OCI-LY7 (cell line): ENCODE measurements around the gene PTCD1. TPM values are rescaled to one million over a fixed set of nuclear protein-coding genes. Genes with fewer than 3 reads are reported as not detected.

Experiments used
- BruUV-seq: library from RNA; stranded (reverse); fragments of 400-500 nt; replicated peaks from 2 replicates; lab custom pipeline; 2021; lab: Mats Ljungman, UMichigan
- CTCF ChIA-PET: fragments of 300-600 bp; sonication (Branson Sonifier 250); formaldehyde crosslinking; loops from one replicate; lab custom pipeline; 2022; ENCODE audit warnings: antibody characterized with exemption; ENCODE audit not compliant: unreplicated experiment; lab: Charles Lee
- POLR2A ChIA-PET: fragments of 300-600 bp; sonication (Branson Sonifier 250); formaldehyde crosslinking; loops from one replicate; lab custom pipeline; 2022; ENCODE audit warnings: antibody characterized with exemption; lab: Charles Lee
- DNase-seq: peaks from one replicate; pipeline ENCODE4 v3.0.0-alpha.2; 2015; ENCODE audit warnings: low spot score
- H2AFZ ChIP-seq: fragments of 200-600 bp; sonication (generic), shearing (Covaris generic); 2 replicates; pipeline ENCODE4 v1.6.1; 2014; ENCODE audit warnings: mild to moderate bottlenecking, antibody characterized with exemption, low read length, moderate library complexity
- H3K27ac ChIP-seq: fragments of 200-600 bp; sonication (generic); 2 replicates; pipeline ENCODE4 v1.5.1; 2014; ENCODE audit warnings: mixed run types, low read depth, mild to moderate bottlenecking, moderate library complexity, low read length, inconsistent platforms; ENCODE audit not compliant: poor library complexity, severe bottlenecking
- H3K36me3 ChIP-seq: fragments of 200-600 bp; sonication (generic); 2 replicates; pipeline ENCODE4 v1.6.1; 2014; ENCODE audit warnings: mild to moderate bottlenecking, antibody characterized with exemption, low read length, moderate library complexity, mixed read lengths; ENCODE audit not compliant: insufficient read depth
- H3K4me1 ChIP-seq: fragments of 200-600 bp; sonication (generic); 2 replicates; pipeline ENCODE4 v1.5.1; 2014; ENCODE audit warnings: mild to moderate bottlenecking, low read length; ENCODE audit not compliant: insufficient read depth, poor library complexity, severe bottlenecking
- H3K4me2 ChIP-seq: fragments of 200-600 bp; sonication (generic); 2 replicates; pipeline ENCODE4 v1.6.1; 2014; ENCODE audit warnings: mild to moderate bottlenecking, low read length
- H3K4me3 ChIP-seq: fragments of 200-600 bp; sonication (generic); 2 replicates; pipeline ENCODE4 v1.5.1; 2014; ENCODE audit warnings: mild to moderate bottlenecking, low read depth, low read length; ENCODE audit not compliant: poor library complexity, severe bottlenecking
- H3K79me2 ChIP-seq: fragments of 200-600 bp; sonication (generic); 2 replicates; pipeline ENCODE4 v1.6.1; 2016; ENCODE audit warnings: low read depth, mild to moderate bottlenecking, low read length, moderate library complexity, mixed read lengths; ENCODE audit not compliant: insufficient read depth
- H3K9me2 ChIP-seq: fragments of 200-600 bp; sonication (generic); 2 replicates; pipeline ENCODE4 v1.6.1; 2016; ENCODE audit warnings: mild to moderate bottlenecking, low read length, mixed read lengths; ENCODE audit not compliant: insufficient read depth
- H3K9me3 ChIP-seq: fragments of 200-600 bp; sonication (generic); 2 replicates; pipeline ENCODE4 v1.6.1; 2014; ENCODE audit warnings: mild to moderate bottlenecking, mixed run types, low read length, mixed read lengths
- H4K20me1 ChIP-seq: fragments of 200-600 bp; sonication (generic); 2 replicates; pipeline ENCODE4 v1.6.1; 2014; ENCODE audit warnings: mild to moderate bottlenecking, antibody characterized with exemption, low read length, moderate library complexity, mixed read lengths; ENCODE audit not compliant: insufficient read depth
- CTCF ChIP-seq: fragments of 200-600 bp; sonication (generic); conservative IDR thresholded peaks from 2 replicates; pipeline ENCODE4 v1.5.1; 2014; ENCODE audit warnings: mild to moderate bottlenecking, antibody characterized with exemption, low read length, moderate library complexity, mixed read lengths
- EZH2phosphoT487 ChIP-seq: fragments of 200-600 bp; sonication (generic); IDR thresholded peaks from 2 replicates; pipeline ENCODE4 v1.6.1; 2018; ENCODE audit warnings: low read depth, borderline replicate concordance, mild to moderate bottlenecking, mixed run types, antibody characterized with exemption, low read length, moderate library complexity, mixed read lengths
- intact Hi-C: fragments of 100-400 bp; cut with micrococcal nuclease; formaldehyde crosslinking; loops from one replicate; pipeline ENCODE4 v1.10.0; 2022; ENCODE audit not compliant: unreplicated experiment
- total RNA-seq, 2 experiments: library from RNA; depleted of rRNA in 1 of 2; stranded (reverse); fragments of >200 nt in 1 of 2; shearing (Covaris generic) in 1 of 2; gene quantifications; 2 replicates each; pipeline ENCODE4 v1.2.3, GENCODE V29; 2014 to 2022

The PTCD1 gene
- total RNA-seq, 2 experiments from 2014 or later, result 11.0 to 11.3 TPM

- no TSS peak for BruUV-seq
- Histone ChIP-seq H3K4me1 (no peaks in the 10 kb centered on the region), H2AFZ (no peak overlapping the region), H3K9me3 (no peaks in the 10 kb centered on the region), H3K4me2 (no peak overlapping the region), H3K27ac (no peak overlapping the region), H3K79me2 (no peaks in the 10 kb centered on the region), H3K4me3 (no peak overlapping the region), H4K20me1 (no peaks in the 10 kb centered on the region), H3K36me3 (peaks cover 76% of the 10 kb centered on the region), H3K9me2 (no peaks in the 10 kb centered on the region)
- intact Hi-C loops, result no loop called here
- POLR2A ChIA-PET, result interaction anchor here (0.6 to 0.7 kb wide), 2 partner anchors 54 to 557 kb away, joined by 4 to 8 read pairs; no protein-coding TSS in a partner anchor
- CTCF ChIA-PET, result interaction anchor here (0.6 kb wide), 1 partner anchor 189 kb away, joined by 3 read pairs; no protein-coding TSS in a partner anchor
- no peak for TF ChIP-seq CTCF
- no peak for TF ChIP-seq EZH2phosphoT487
- no peak for DNase-seq
Measured at GRCh38 chr7:99422625-99423024, 16.0 kb downstream of the PTCD1 start.

GRCh38 chr7:99422186-99422585, 16.4 kb downstream of the PTCD1 start:
- Histone ChIP-seq H3K4me2 (no peak overlapping the region), H3K4me3 (no peak overlapping the region), H3K79me2 (no peaks in the 10 kb centered on the region), H3K27ac (no peak overlapping the region), H4K20me1 (no peaks in the 10 kb centered on the region), H3K9me2 (no peaks in the 10 kb centered on the region), H2AFZ (no peak overlapping the region), H3K36me3 (peaks cover 81% of the 10 kb centered on the region), H3K4me1 (no peaks in the 10 kb centered on the region), H3K9me3 (no peaks in the 10 kb centered on the region)
- CTCF ChIA-PET, result interaction anchor here (0.6 kb wide), 1 partner anchor 189 kb away, joined by 3 read pairs; no protein-coding TSS in a partner anchor
- TF ChIP-seq CTCF (no peak), EZH2phosphoT487 (no peak)
- DNase-seq, result no peak
- BruUV-seq, result no TSS peak
- intact Hi-C loops, result no loop called here
- POLR2A ChIA-PET, result interaction anchor here (0.6 to 0.7 kb wide), 2 partner anchors 54 to 558 kb away, joined by 4 to 8 read pairs; no protein-coding TSS in a partner anchor

GRCh38 chr7:99420986-99421385, 17.6 kb downstream of the PTCD1 start:
- no TSS peak for BruUV-seq
- intact Hi-C loops, result no loop called here
- Histone ChIP-seq H3K27ac (no peak overlapping the region), H3K79me2 (no peaks in the 10 kb centered on the region), H2AFZ (no peak overlapping the region), H4K20me1 (no peaks in the 10 kb centered on the region), H3K4me1 (no peaks in the 10 kb centered on the region), H3K36me3 (peaks cover 93% of the 10 kb centered on the region), H3K4me3 (no peak overlapping the region), H3K4me2 (no peak overlapping the region), H3K9me3 (no peaks in the 10 kb centered on the region), H3K9me2 (no peaks in the 10 kb centered on the region)
- TF ChIP-seq CTCF, result no peak
- no peak for TF ChIP-seq EZH2phosphoT487
- CTCF ChIA-PET, result no interaction called here
- no peak for DNase-seq
- POLR2A ChIA-PET, result interaction anchor here (1.2 to 1.3 kb wide), 2 partner anchors 11 to 13 kb away, joined by 3 to 4 read pairs; no protein-coding TSS in a partner anchor
